GM19395 (cell line): ENCODE results near the gene TPSD1.

Source experiments
- ATAC-seq: cut with Tn5 transposase; IDR thresholded peaks from one replicate; pipeline ENCODE4 v1.9.1; 2021; ENCODE audit warnings: mild to moderate bottlenecking, moderate library complexity; ENCODE audit not compliant: unreplicated experiment

TPSD1 gene

GRCh38 chr16:1297018-1297696, 41.3 kb downstream of the TPSD1 start:
- ATAC-seq: no peak

- no peak for ATAC-seq
Measured at GRCh38 chr16:1298406-1298805, 42.5 kb downstream of the TPSD1 start.

- no peak for ATAC-seq
Measured at GRCh38 chr16:1299012-1299867, 43.4 kb downstream of the TPSD1 start.

- ATAC-seq: no peak
Measured at GRCh38 chr16:1299868-1300203, 44.0 kb downstream of the TPSD1 start.

GRCh38 chr16:1300664-1301476, 45.0 kb downstream of the TPSD1 start:
- no peak for ATAC-seq

GRCh38 chr16:1301562-1301961, 45.7 kb downstream of the TPSD1 start:
- no peak for ATAC-seq

- no peak for ATAC-seq
Measured at GRCh38 chr16:1305823-1306222, 50.0 kb downstream of the TPSD1 start.

- no peak for ATAC-seq
Measured at GRCh38 chr16:1306334-1306733, 50.5 kb downstream of the TPSD1 start.

GRCh38 chr16:1308036-1308976, 52.4 kb downstream of the TPSD1 start:
- ATAC-seq: peak; percentile 8
